Anterior cingulate cortex (tissue), 58 donors: Measurements from ENCODE around the gene KBTBD2.
A peak's percentile ranks its signal among the peaks of the same experiment; 100 is the strongest.
"Not testable (repeated sequence)": the region's sequence is repeated elsewhere in the genome, so short reads cannot be mapped to it uniquely, and the experiment has no call there.

Experiments
- DNase-seq, 58 donors: peaks; one replicate each; lab custom pipeline; 2025; lab: John Stamatoyannopoulos, UW

Gene KBTBD2

GRCh38 chr7:32891043-32891799 lies at the start of gene KBTBD2:
KBTBD2 (minus strand) TSS chr7:32891760; CDS start chr7:32879604, 12,156 bp downstream.
- peak in 49 of 58 donors; percentile 39 to 91 (median 84) for DNase-seq

- no peak for DNase-seq
Observed at GRCh38 chr7:32941181-32941580, 49.6 kb upstream of the KBTBD2 start.

- peak in 6 of 58 donors; percentile 3 to 77 (median 16) for DNase-seq
Observed at GRCh38 chr7:32937344-32938174, 46.0 kb upstream of the KBTBD2 start.

- DNase-seq, result no peak
Observed at GRCh38 chr7:32936689-32937088, 45.1 kb upstream of the KBTBD2 start.

- no peak for DNase-seq
Observed at GRCh38 chr7:32935558-32935957, 44.0 kb upstream of the KBTBD2 start.

GRCh38 chr7:32930378-32930777 lies 38.8 kb upstream of the KBTBD2 start:
- no peak for DNase-seq

- DNase-seq, result no peak
Observed at GRCh38 chr7:32929430-32930143, 38.0 kb upstream of the KBTBD2 start.

- DNase-seq, result no peak
Observed at GRCh38 chr7:32928785-32929298, 37.3 kb upstream of the KBTBD2 start.

GRCh38 chr7:32921896-32922295 lies 30.3 kb upstream of the KBTBD2 start:
- DNase-seq, result no peak

GRCh38 chr7:32916994-32917393 lies 25.4 kb upstream of the KBTBD2 start:
- DNase-seq, result not testable (repeated sequence)

- peak in 8 of 58 donors; percentile 5 to 34 (median 12) for DNase-seq
Observed at GRCh38 chr7:32916006-32916405, 24.4 kb upstream of the KBTBD2 start.

- DNase-seq, result no peak
Observed at GRCh38 chr7:32915041-32915536, 23.5 kb upstream of the KBTBD2 start.

GRCh38 chr7:32914184-32914583 lies 22.6 kb upstream of the KBTBD2 start:
- DNase-seq, result no peak

- DNase-seq, result no peak
Observed at GRCh38 chr7:32910195-32910594, 18.6 kb upstream of the KBTBD2 start.

GRCh38 chr7:32905175-32905662 lies 13.7 kb upstream of the KBTBD2 start:
- peak in 44 of 58 donors; percentile 4 to 70 (median 32) for DNase-seq

GRCh38 chr7:32901629-32902028 lies 10.1 kb upstream of the KBTBD2 start:
- no peak for DNase-seq

- no peak for DNase-seq
Observed at GRCh38 chr7:32900433-32900995, 9.0 kb upstream of the KBTBD2 start.

- DNase-seq, result not testable (repeated sequence)
Observed at GRCh38 chr7:32897376-32897775, 5.8 kb upstream of the KBTBD2 start.

GRCh38 chr7:32896564-32897347 lies 5.2 kb upstream of the KBTBD2 start:
- DNase-seq, result no peak
